B cell (primary cell): ENCODE results near the gene CBX7.

Source experiments
- CTCF ChIP-seq: fragments of 200-600 bp; IDR thresholded peaks from one replicate; pipeline ENCODE4 v1.8.0; 2022; ENCODE audit warnings: antibody characterized with exemption, mild to moderate bottlenecking
- EZH2 ChIP-seq: IDR thresholded peaks from 2 replicates; pipeline ENCODE4 v1.6.1; 2012; ENCODE audit warnings: borderline replicate concordance, low read depth, mild to moderate bottlenecking, moderate library complexity, low read length; ENCODE audit not compliant: insufficient read depth, poor library complexity, severe bottlenecking

- no peak for TF ChIP-seq CTCF
- no peak for TF ChIP-seq EZH2
These were observed 53.9 kb downstream of the CBX7 start for GRCh38 chr22:39098576-39098975.
